ENCODE measurements around the gene COL23A1. TPM values are rescaled to one million over a fixed set of nuclear protein-coding genes. Genes with fewer than 3 reads are reported as not detected.

COL23A1 gene
- total RNA-seq, 1 donor from 2014 or later: 2.9 TPM

DNA sequence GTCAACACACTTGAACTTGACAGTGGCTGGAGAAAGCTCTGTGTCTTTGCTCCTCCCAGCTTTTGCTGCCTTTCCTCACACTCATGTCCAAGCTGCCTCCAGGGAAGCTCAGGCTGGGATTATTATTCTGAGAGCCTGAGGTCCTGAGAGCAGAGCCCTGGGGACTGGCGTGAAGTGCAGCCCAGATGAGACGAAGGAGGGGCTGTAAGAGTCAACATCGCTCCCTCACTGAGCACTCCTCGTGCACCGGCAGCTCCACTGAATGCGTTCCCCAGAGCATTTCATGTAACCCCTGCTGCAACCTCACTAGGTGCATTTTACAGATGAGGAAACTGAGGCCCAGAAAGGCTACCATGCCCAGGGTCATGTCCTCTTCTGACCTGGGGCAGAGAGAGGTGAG lies 294.1 kb downstream of the COL23A1 start:
- H3K9me3 Mint-ChIP-seq (ENCODE audit: unreplicated experiment): peaks cover 5% of the 10 kb centered on the region
- H3K36me3 Mint-ChIP-seq (ENCODE audit: unreplicated experiment): peaks cover 3% of the 10 kb centered on the region
- DNase-seq: peak; percentile 32
- peaks cover 5% of the 10 kb centered on the region for H3K27me3 Mint-ChIP-seq (ENCODE audit: unreplicated experiment)
- no peak overlapping the region for H3K4me3 Mint-ChIP-seq (ENCODE audit: unreplicated experiment)
- H3K27ac Mint-ChIP-seq (ENCODE audit: unreplicated experiment): no peak overlapping the region
- H3K4me1 Mint-ChIP-seq (ENCODE audit: low read depth, unreplicated experiment): no peaks in the 10 kb centered on the region
- TF ChIP-seq, protein P1, sequence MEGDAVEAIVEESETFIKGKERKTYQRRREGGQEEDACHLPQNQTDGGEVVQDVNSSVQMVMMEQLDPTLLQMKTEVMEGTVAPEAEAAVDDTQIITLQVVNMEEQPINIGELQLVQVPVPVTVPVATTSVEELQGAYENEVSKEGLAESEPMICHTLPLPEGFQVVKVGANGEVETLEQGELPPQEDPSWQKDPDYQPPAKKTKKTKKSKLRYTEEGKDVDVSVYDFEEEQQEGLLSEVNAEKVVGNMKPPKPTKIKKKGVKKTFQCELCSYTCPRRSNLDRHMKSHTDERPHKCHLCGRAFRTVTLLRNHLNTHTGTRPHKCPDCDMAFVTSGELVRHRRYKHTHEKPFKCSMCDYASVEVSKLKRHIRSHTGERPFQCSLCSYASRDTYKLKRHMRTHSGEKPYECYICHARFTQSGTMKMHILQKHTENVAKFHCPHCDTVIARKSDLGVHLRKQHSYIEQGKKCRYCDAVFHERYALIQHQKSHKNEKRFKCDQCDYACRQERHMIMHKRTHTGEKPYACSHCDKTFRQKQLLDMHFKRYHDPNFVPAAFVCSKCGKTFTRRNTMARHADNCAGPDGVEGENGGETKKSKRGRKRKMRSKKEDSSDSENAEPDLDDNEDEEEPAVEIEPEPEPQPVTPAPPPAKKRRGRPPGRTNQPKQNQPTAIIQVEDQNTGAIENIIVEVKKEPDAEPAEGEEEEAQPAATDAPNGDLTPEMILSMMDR (IDR thresholded peaks at IDR 0.05; ENCODE audit: partially characterized antibody, unreplicated experiment): no peak

DNA sequence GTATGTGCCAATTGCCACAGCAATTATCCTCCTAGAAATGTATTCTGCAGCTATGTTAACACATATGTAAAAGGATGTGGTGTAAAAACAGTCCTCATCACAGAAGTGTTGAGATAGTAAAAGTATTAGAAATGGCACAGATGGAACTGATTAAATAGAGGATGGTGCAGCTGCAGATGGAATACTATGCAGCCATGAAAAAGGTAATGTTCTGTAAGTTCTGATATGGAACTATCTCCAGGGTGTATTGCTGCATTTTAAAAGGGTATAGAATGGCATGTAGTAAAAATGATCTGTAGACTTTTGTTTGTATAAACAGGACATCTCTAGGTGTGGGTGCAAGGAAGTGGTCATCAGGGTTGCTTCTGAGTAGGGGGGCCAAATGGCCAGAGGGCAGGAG lies 294.6 kb downstream of the COL23A1 start:
- Mint-ChIP-seq H3K4me1 (ENCODE audit: low read depth, unreplicated experiment) (peaks cover under 1% of the 10 kb centered on the region), H3K27me3 (ENCODE audit: unreplicated experiment) (peaks cover 5% of the 10 kb centered on the region), H3K36me3 (ENCODE audit: unreplicated experiment) (no peaks in the 10 kb centered on the region), H3K9me3 (ENCODE audit: unreplicated experiment) (peaks cover 5% of the 10 kb centered on the region), H3K4me3 (ENCODE audit: unreplicated experiment) (no peak overlapping the region), H3K27ac (ENCODE audit: unreplicated experiment) (no peak overlapping the region)
- TF ChIP-seq, protein P1 (IDR thresholded peaks at IDR 0.05; ENCODE audit: partially characterized antibody, unreplicated experiment): no peak
- no peak for DNase-seq

DNA sequence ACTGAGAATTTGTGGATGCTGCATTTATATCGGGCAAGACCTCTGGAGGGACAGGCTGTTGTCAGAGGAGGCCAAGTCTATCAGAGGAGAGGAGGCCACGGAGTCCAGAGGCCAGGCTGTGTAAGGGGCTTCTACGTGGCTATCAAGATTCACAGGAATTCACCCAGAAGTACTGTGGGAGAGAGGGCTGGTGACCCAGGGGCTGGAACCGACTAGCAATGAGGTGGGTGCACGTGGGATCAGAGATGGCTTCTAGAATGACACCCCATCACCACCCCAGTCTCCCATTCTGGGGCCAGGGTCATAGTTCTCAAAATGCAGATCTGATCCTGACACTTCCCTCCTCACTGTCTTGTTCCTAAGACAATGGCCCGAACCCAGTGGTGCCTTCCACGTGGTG lies 296.4 kb downstream of the COL23A1 start:
- peak; percentile 3 for DNase-seq
- H3K9me3 Mint-ChIP-seq (ENCODE audit: unreplicated experiment): peaks cover 4% of the 10 kb centered on the region
- peaks cover 7% of the 10 kb centered on the region for H3K27me3 Mint-ChIP-seq (ENCODE audit: unreplicated experiment)
- H3K4me3 Mint-ChIP-seq (ENCODE audit: unreplicated experiment): no peak overlapping the region
- H3K4me1 Mint-ChIP-seq (ENCODE audit: low read depth, unreplicated experiment): peaks cover 5% of the 10 kb centered on the region
- no peaks in the 10 kb centered on the region for H3K36me3 Mint-ChIP-seq (ENCODE audit: unreplicated experiment)
- no peak overlapping the region for H3K27ac Mint-ChIP-seq (ENCODE audit: unreplicated experiment)
- TF ChIP-seq, protein P1 (IDR thresholded peaks at IDR 0.05; ENCODE audit: partially characterized antibody, unreplicated experiment): no peak

DNA sequence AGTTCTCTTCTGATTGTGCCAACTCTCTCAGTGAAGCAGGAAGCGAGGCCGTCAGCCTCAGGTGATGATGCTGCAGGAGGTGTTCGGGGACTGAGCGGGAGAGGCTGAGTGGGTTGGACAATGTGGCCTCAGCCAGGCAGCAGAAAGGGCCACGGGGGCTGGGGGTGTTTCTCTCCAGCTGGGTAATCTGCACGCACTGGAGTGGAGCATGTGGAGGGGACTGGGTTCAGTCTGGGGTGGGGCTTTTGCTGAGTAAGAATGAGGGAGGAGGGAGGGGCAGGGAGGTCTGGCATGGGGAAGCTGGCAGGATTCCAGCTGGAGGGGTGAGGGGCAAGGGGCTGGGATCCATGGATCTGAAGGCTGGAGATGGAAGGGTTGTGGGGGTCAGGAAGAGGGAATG lies 296.8 kb downstream of the COL23A1 start:
- H3K27me3 Mint-ChIP-seq (ENCODE audit: unreplicated experiment): peaks cover 9% of the 10 kb centered on the region
- peak; percentile 6 for DNase-seq
- H3K9me3 Mint-ChIP-seq (ENCODE audit: unreplicated experiment): peaks cover 4% of the 10 kb centered on the region
- no peak overlapping the region for H3K4me3 Mint-ChIP-seq (ENCODE audit: unreplicated experiment)
- peaks cover 5% of the 10 kb centered on the region for H3K4me1 Mint-ChIP-seq (ENCODE audit: low read depth, unreplicated experiment)
- H3K36me3 Mint-ChIP-seq (ENCODE audit: unreplicated experiment): no peaks in the 10 kb centered on the region
- H3K27ac Mint-ChIP-seq (ENCODE audit: unreplicated experiment): no peak overlapping the region
- TF ChIP-seq, protein P1 (IDR thresholded peaks at IDR 0.05; ENCODE audit: partially characterized antibody, unreplicated experiment): no peak

DNA sequence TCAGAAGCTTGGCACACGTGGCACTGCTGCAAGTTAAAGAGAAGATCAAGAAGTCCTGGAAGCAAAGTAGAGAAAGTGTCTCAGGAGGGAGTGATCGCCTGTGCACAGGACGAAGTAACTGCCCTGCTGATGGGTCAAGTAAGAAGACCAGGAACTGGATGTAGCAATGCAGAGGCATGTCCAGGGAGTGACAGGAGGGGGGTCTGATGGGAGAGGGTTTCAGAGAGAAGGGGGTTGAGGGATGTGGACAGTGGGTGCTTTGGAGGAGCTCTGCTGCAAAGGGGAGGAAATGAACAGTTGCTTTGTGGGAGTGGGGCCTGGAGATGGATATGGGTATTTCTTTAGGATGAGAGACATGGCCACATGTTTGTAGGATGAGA lies 297.4 kb downstream of the COL23A1 start:
- Mint-ChIP-seq H3K27ac (ENCODE audit: unreplicated experiment) (no peak overlapping the region), H3K9me3 (ENCODE audit: unreplicated experiment) (peaks cover 4% of the 10 kb centered on the region), H3K27me3 (ENCODE audit: unreplicated experiment) (peaks cover 9% of the 10 kb centered on the region), H3K4me3 (ENCODE audit: unreplicated experiment) (no peak overlapping the region), H3K4me1 (ENCODE audit: low read depth, unreplicated experiment) (peaks cover 9% of the 10 kb centered on the region), H3K36me3 (ENCODE audit: unreplicated experiment) (no peaks in the 10 kb centered on the region)
- TF ChIP-seq, protein P1 (IDR thresholded peaks at IDR 0.05; ENCODE audit: partially characterized antibody, unreplicated experiment): no peak
- DNase-seq: no peak

Data from glutamatergic neuron (in vitro differentiated cells).